ENCODE data around the gene CCT2. TPM values are rescaled to one million over a fixed set of nuclear protein-coding genes. Genes with fewer than 3 reads are reported as not detected.
A peak's percentile ranks its signal among the peaks of the same experiment; 100 is the strongest.

CCT2 gene
- total RNA-seq, 1 donor from 2014 or later = 279 TPM

- peak; percentile 53 for TF ChIP-seq CTCF (conservative IDR thresholded peaks at IDR 0.05; ENCODE audit: low read depth, low read length)
- no peak overlapping the region for H3K4me3 ChIP-seq (ENCODE audit: low read depth, low read length)
- no peak for DNase-seq (ENCODE audit: low read depth)
Observed at GRCh38 chr12:69630191-69630590, 44.9 kb downstream of the CCT2 start.

- DNase-seq (ENCODE audit: low read depth) = no peak
- no peak overlapping the region for H3K4me3 ChIP-seq (ENCODE audit: low read depth, low read length)
- peak; percentile 55 for TF ChIP-seq CTCF (conservative IDR thresholded peaks at IDR 0.05; ENCODE audit: low read depth, low read length)
Observed at GRCh38 chr12:69633061-69633460, 47.8 kb downstream of the CCT2 start.

GRCh38 chr12:69639400-69640016 lies 54.2 kb downstream of the CCT2 start:
- no peak for DNase-seq (ENCODE audit: low read depth)
- peak; percentile 94 for TF ChIP-seq CTCF (conservative IDR thresholded peaks at IDR 0.05; ENCODE audit: low read depth, low read length)
- no peak overlapping the region for H3K4me3 ChIP-seq (ENCODE audit: low read depth, low read length)

GRCh38 chr12:69641546-69641945 lies 56.3 kb downstream of the CCT2 start:
- no peak for DNase-seq (ENCODE audit: low read depth)
- no peak for TF ChIP-seq CTCF (conservative IDR thresholded peaks at IDR 0.05; ENCODE audit: low read depth, low read length)
- no peak overlapping the region for H3K4me3 ChIP-seq (ENCODE audit: low read depth, low read length)

- TF ChIP-seq CTCF (conservative IDR thresholded peaks at IDR 0.05; ENCODE audit: low read depth, low read length) = no peak
- H3K4me3 ChIP-seq (ENCODE audit: low read depth, low read length) = no peak overlapping the region
- DNase-seq (ENCODE audit: low read depth) = no peak
Observed at GRCh38 chr12:69642531-69642930, 57.3 kb downstream of the CCT2 start.

GRCh38 chr12:69644511-69644910 lies 59.3 kb downstream of the CCT2 start:
- no peak for TF ChIP-seq CTCF (conservative IDR thresholded peaks at IDR 0.05; ENCODE audit: low read depth, low read length)
- no peak overlapping the region for H3K4me3 ChIP-seq (ENCODE audit: low read depth, low read length)
- no peak for DNase-seq (ENCODE audit: low read depth)

- no peak overlapping the region for H3K4me3 ChIP-seq (ENCODE audit: low read depth, low read length)
- DNase-seq (ENCODE audit: low read depth) = no peak
- no peak for TF ChIP-seq CTCF (conservative IDR thresholded peaks at IDR 0.05; ENCODE audit: low read depth, low read length)
Observed at GRCh38 chr12:69645031-69645430, 59.8 kb downstream of the CCT2 start.
